HL-60 (cell line): ENCODE data around the gene SP100.

ENCODE experiments used
- DNase-seq, 2 experiments: peaks; one replicate each; pipeline ENCODE4 v3.0.0-alpha.2; 2010 to 2020; ENCODE audit warnings: low read depth in 1 of 2, low spot score in 1 of 2
- H3K27ac ChIP-seq: fragments of 250-450 bp; sonication (Bioruptor Pico); replicated peaks from 2 replicates; pipeline ENCODE4 v1.5.1; 2020; ENCODE audit warnings: mild to moderate bottlenecking, moderate library complexity
- H3K27me3 ChIP-seq: fragments of 250-450 bp; sonication (Bioruptor Pico); 2 replicates; pipeline ENCODE4 v1.5.1; 2021; ENCODE audit warnings: mild to moderate bottlenecking, moderate library complexity; ENCODE audit not compliant: insufficient read depth, poor library complexity, severe bottlenecking
- H3K4me3 ChIP-seq: replicated peaks from 2 replicates; pipeline ENCODE4 v1.5.1; 2011; ENCODE audit warnings: mild to moderate bottlenecking, control low read depth, low read length; ENCODE audit not compliant: insufficient read depth
- GABPA ChIP-seq: IDR thresholded peaks from 2 replicates; pipeline ENCODE4 v1.6.1; 2012; ENCODE audit warnings: low read depth
- POLR2AphosphoS5 ChIP-seq: IDR thresholded peaks from 2 replicates; pipeline ENCODE4 v1.6.1; 2012; ENCODE audit warnings: low read depth
- REST ChIP-seq: IDR thresholded peaks from 2 replicates; pipeline ENCODE4 v1.6.1; 2012; ENCODE audit warnings: low read depth; ENCODE audit not compliant: insufficient replicate concordance
- SPI1 ChIP-seq: IDR thresholded peaks from 2 replicates; pipeline ENCODE4 v1.6.1; 2012; ENCODE audit warnings: low read depth, mild to moderate bottlenecking, borderline replicate concordance
- TF ChIP-seq, protein P1 (sequence below): IDR thresholded peaks from one replicate; pipeline ENCODE4 v1.5.1; 2011; ENCODE audit warnings: low read length, control low read depth, inconsistent platforms; ENCODE audit not compliant: insufficient read depth

The SP100 gene

DNA sequence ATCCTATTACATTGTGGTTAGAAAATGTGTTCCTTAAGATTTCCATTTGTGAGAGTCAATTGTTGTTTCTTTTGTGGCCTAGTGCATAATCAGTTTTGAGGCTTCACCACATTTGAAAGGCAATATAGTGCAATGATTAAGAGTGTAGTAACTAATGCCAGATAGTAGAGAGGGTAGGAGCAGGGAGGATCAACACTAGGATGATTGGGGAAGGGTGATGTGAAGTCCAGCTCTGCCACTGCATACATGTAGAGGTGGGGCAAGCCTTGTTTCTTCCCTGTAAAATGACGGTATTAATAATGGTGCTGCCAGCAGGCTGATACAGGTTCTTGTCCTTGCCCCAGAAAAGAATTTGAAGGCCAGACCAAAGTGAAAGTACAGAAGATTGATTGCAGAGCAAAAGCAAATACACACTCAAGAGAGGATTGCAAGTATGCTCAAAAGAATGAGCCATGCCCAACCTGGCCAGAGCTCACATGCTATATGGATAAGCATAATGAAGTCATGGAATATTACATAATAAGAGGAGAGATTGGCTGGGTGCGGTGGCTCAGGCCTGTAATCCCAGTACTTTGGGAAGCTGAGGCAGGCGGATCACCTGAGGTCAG is 8.0 kb downstream of the SP100 start:
- TF ChIP-seq POLR2AphosphoS5 (no peak), REST (no peak), SPI1 (no peak), GABPA (no peak)
- TF ChIP-seq, protein P1, sequence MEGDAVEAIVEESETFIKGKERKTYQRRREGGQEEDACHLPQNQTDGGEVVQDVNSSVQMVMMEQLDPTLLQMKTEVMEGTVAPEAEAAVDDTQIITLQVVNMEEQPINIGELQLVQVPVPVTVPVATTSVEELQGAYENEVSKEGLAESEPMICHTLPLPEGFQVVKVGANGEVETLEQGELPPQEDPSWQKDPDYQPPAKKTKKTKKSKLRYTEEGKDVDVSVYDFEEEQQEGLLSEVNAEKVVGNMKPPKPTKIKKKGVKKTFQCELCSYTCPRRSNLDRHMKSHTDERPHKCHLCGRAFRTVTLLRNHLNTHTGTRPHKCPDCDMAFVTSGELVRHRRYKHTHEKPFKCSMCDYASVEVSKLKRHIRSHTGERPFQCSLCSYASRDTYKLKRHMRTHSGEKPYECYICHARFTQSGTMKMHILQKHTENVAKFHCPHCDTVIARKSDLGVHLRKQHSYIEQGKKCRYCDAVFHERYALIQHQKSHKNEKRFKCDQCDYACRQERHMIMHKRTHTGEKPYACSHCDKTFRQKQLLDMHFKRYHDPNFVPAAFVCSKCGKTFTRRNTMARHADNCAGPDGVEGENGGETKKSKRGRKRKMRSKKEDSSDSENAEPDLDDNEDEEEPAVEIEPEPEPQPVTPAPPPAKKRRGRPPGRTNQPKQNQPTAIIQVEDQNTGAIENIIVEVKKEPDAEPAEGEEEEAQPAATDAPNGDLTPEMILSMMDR = no peak
- Histone ChIP-seq H3K4me3 (no peak overlapping the region), H3K27me3 (no peaks in the 10 kb centered on the region), H3K27ac (no peak overlapping the region)
- DNase-seq = no peak

DNA sequence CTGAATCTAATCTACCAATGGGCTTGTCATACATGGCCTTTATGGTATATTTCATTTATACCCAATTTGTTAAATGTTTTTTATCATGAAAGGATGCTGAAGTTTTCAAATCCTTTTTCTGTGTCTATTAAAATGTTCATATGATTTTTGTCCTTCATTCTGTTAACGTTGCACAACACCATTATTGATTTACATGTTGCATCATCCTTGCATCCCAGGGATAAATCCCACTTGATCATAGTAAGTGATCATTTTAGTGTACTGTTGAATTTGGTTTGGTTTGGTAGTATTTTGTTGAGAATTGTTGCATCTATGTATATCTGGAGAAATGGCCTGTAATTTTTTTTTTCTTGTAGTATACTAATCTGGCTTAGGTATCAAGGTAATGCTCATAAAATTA is 9.4 kb downstream of the SP100 start:
- Histone ChIP-seq H3K27me3 (no peaks in the 10 kb centered on the region), H3K4me3 (no peak overlapping the region), H3K27ac (no peak overlapping the region)
- DNase-seq = no peak
- TF ChIP-seq SPI1 = no peak
- TF ChIP-seq, protein P1 = no peak
- TF ChIP-seq GABPA = no peak
- TF ChIP-seq POLR2AphosphoS5 = no peak
- no peak for TF ChIP-seq REST

DNA sequence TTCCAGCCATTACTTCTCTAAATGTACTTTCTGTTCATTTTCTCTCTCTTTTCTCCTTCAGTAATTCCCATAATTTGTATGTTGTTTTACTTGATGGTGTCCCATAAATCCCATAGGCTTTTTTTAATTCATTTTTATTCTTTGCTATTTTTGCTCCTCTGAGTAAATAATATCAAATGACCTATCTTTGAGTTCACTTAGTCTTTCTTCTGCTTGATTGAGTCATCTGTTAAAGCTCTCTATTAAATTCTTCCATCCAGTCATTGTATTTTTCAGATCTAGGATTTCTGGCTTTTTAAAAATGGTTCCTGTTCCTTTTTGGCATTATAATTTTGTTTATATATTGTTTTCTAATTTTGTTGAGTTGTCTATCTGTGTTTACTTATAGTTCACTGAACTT is 13.5 kb downstream of the SP100 start:
- Histone ChIP-seq H3K27ac (no peak overlapping the region), H3K4me3 (no peak overlapping the region), H3K27me3 (no peaks in the 10 kb centered on the region)
- TF ChIP-seq POLR2AphosphoS5 (no peak), SPI1 (no peak), REST (no peak), GABPA (no peak)
- TF ChIP-seq, protein P1 = no peak
- no peak for DNase-seq
